Activated naive CD8-positive, alpha-beta T cell treated with anti-CD3 and anti-CD28 coated beads, Interleukin-2, amount 50 U/mL, for 24 hours (primary cell): ENCODE data around the gene RAX.

Experiments used
- ATAC-seq: fragments of 150-1000 bp; cut with Tn5 transposase; one replicate; pipeline ENCODE4 v1.10.0; 2021
- DNase-seq: peaks from one replicate; pipeline ENCODE4 v3.0.0; 2021
- H3K27ac Mint-ChIP-seq: one replicate; pipeline ENCODE4 v1.8.0; 2021; ENCODE audit warnings: mild to moderate bottlenecking, mixed read lengths
- H3K27me3 Mint-ChIP-seq: one replicate; pipeline ENCODE4 v1.8.0; 2021; ENCODE audit warnings: mixed read lengths
- H3K36me3 Mint-ChIP-seq: one replicate; pipeline ENCODE4 v1.8.0; 2021; ENCODE audit warnings: low read depth, mixed read lengths
- H3K4me1 Mint-ChIP-seq: one replicate; pipeline ENCODE4 v1.8.0; 2021; ENCODE audit warnings: mixed read lengths
- H3K4me3 Mint-ChIP-seq: one replicate; pipeline ENCODE4 v1.8.0; 2021; ENCODE audit warnings: mild to moderate bottlenecking, moderate library complexity, mixed read lengths
- H3K9me3 Mint-ChIP-seq: one replicate; pipeline ENCODE4 v1.8.0; 2021; ENCODE audit warnings: mixed read lengths

The RAX gene

GRCh38 chr18:59242906-59243305 lies 30.3 kb downstream of the RAX start:
- Mint-ChIP-seq H3K36me3 (no peaks in the 10 kb centered on the region), H3K27me3 (peaks cover 34% of the 10 kb centered on the region), H3K9me3 (no peaks in the 10 kb centered on the region), H3K27ac (no peak overlapping the region), H3K4me1 (no peaks in the 10 kb centered on the region), H3K4me3 (no peak overlapping the region)
- DNase-seq, result no peak
- no peak for ATAC-seq

- Mint-ChIP-seq H3K4me3 (no peak overlapping the region), H3K27me3 (peaks cover 18% of the 10 kb centered on the region), H3K27ac (no peak overlapping the region), H3K4me1 (no peaks in the 10 kb centered on the region), H3K9me3 (no peaks in the 10 kb centered on the region), H3K36me3 (no peaks in the 10 kb centered on the region)
- DNase-seq (no peak), ATAC-seq (no peak)
Observed at GRCh38 chr18:59239642-59240041, 33.6 kb downstream of the RAX start.

- Mint-ChIP-seq H3K27ac (no peak overlapping the region), H3K9me3 (no peaks in the 10 kb centered on the region), H3K36me3 (no peaks in the 10 kb centered on the region), H3K4me3 (no peak overlapping the region), H3K4me1 (no peaks in the 10 kb centered on the region), H3K27me3 (peaks cover 9% of the 10 kb centered on the region)
- ATAC-seq (no peak), DNase-seq (no peak)
Observed at GRCh38 chr18:59238385-59238784, 34.9 kb downstream of the RAX start.

GRCh38 chr18:59233017-59233410 lies 40.2 kb downstream of the RAX start:
- DNase-seq (no peak), ATAC-seq (no peak)
- Mint-ChIP-seq H3K4me1 (no peaks in the 10 kb centered on the region), H3K4me3 (no peak overlapping the region), H3K27me3 (peaks cover 27% of the 10 kb centered on the region), H3K27ac (no peak overlapping the region), H3K9me3 (no peaks in the 10 kb centered on the region), H3K36me3 (no peaks in the 10 kb centered on the region)

- no peaks in the 10 kb centered on the region for H3K36me3 Mint-ChIP-seq
- no peak overlapping the region for H3K27ac Mint-ChIP-seq
- H3K9me3 Mint-ChIP-seq, result no peaks in the 10 kb centered on the region
- peaks cover 26% of the 10 kb centered on the region for H3K27me3 Mint-ChIP-seq
- no peaks in the 10 kb centered on the region for H3K4me1 Mint-ChIP-seq
- no peak overlapping the region for H3K4me3 Mint-ChIP-seq
- ATAC-seq, result no peak
- DNase-seq, result no peak
Observed at GRCh38 chr18:59232309-59233016, 40.8 kb downstream of the RAX start.

GRCh38 chr18:59231877-59232276 lies 41.4 kb downstream of the RAX start:
- Mint-ChIP-seq H3K4me1 (no peaks in the 10 kb centered on the region), H3K27me3 (peaks cover 27% of the 10 kb centered on the region), H3K27ac (no peak overlapping the region), H3K4me3 (no peak overlapping the region), H3K36me3 (no peaks in the 10 kb centered on the region), H3K9me3 (no peaks in the 10 kb centered on the region)
- ATAC-seq, result no peak
- no peak for DNase-seq

GRCh38 chr18:59231114-59231513 lies 42.1 kb downstream of the RAX start:
- ATAC-seq (no peak), DNase-seq (no peak)
- H3K27me3 Mint-ChIP-seq, result peaks cover 31% of the 10 kb centered on the region
- no peaks in the 10 kb centered on the region for H3K36me3 Mint-ChIP-seq
- no peaks in the 10 kb centered on the region for H3K4me1 Mint-ChIP-seq
- no peak overlapping the region for H3K27ac Mint-ChIP-seq
- no peaks in the 10 kb centered on the region for H3K9me3 Mint-ChIP-seq
- H3K4me3 Mint-ChIP-seq, result no peak overlapping the region

- ATAC-seq, result no peak
- Mint-ChIP-seq H3K27me3 (peaks cover 36% of the 10 kb centered on the region), H3K36me3 (no peaks in the 10 kb centered on the region), H3K27ac (no peak overlapping the region), H3K9me3 (no peaks in the 10 kb centered on the region), H3K4me1 (no peaks in the 10 kb centered on the region), H3K4me3 (no peak overlapping the region)
- no peak for DNase-seq
Observed at GRCh38 chr18:59229701-59230443, 43.4 kb downstream of the RAX start.

- DNase-seq, result no peak
- H3K36me3 Mint-ChIP-seq, result no peaks in the 10 kb centered on the region
- no peak overlapping the region for H3K4me3 Mint-ChIP-seq
- no peaks in the 10 kb centered on the region for H3K4me1 Mint-ChIP-seq
- H3K27me3 Mint-ChIP-seq, result peaks cover 36% of the 10 kb centered on the region
- no peak for ATAC-seq
- no peaks in the 10 kb centered on the region for H3K9me3 Mint-ChIP-seq
- H3K27ac Mint-ChIP-seq, result no peak overlapping the region
Observed at GRCh38 chr18:59229191-59229590, 44.1 kb downstream of the RAX start.

- H3K27ac Mint-ChIP-seq, result no peak overlapping the region
- H3K27me3 Mint-ChIP-seq, result peaks cover 40% of the 10 kb centered on the region
- no peak for ATAC-seq
- no peaks in the 10 kb centered on the region for H3K9me3 Mint-ChIP-seq
- no peak overlapping the region for H3K4me3 Mint-ChIP-seq
- H3K36me3 Mint-ChIP-seq, result no peaks in the 10 kb centered on the region
- no peaks in the 10 kb centered on the region for H3K4me1 Mint-ChIP-seq
- no peak for DNase-seq
Observed at GRCh38 chr18:59228351-59228750, 44.9 kb downstream of the RAX start.

GRCh38 chr18:59222341-59222740 lies 50.9 kb downstream of the RAX start:
- peaks cover 68% of the 10 kb centered on the region for H3K27me3 Mint-ChIP-seq
- peaks cover 6% of the 10 kb centered on the region for H3K4me1 Mint-ChIP-seq
- no peaks in the 10 kb centered on the region for H3K36me3 Mint-ChIP-seq
- no peak overlapping the region for H3K4me3 Mint-ChIP-seq
- H3K9me3 Mint-ChIP-seq, result no peaks in the 10 kb centered on the region
- no peak for DNase-seq
- no peak for ATAC-seq
- no peak overlapping the region for H3K27ac Mint-ChIP-seq

GRCh38 chr18:59220784-59221765 lies 52.2 kb downstream of the RAX start:
- peaks cover 67% of the 10 kb centered on the region for H3K27me3 Mint-ChIP-seq

GRCh38 chr18:59220164-59220783 lies 53.0 kb downstream of the RAX start:
- DNase-seq (no peak), ATAC-seq (no peak)
- Mint-ChIP-seq H3K27me3 (peaks cover 68% of the 10 kb centered on the region), H3K9me3 (no peaks in the 10 kb centered on the region), H3K27ac (no peak overlapping the region), H3K4me3 (no peak overlapping the region), H3K4me1 (peaks cover 6% of the 10 kb centered on the region), H3K36me3 (no peaks in the 10 kb centered on the region)

More at GRCh38 chr18:59220784-59221765, 52.2 kb downstream of the RAX start:
- DNase-seq (no peak), ATAC-seq (no peak)
- H3K4me3 Mint-ChIP-seq, result no peak overlapping the region
- no peaks in the 10 kb centered on the region for H3K36me3 Mint-ChIP-seq
- peaks cover 6% of the 10 kb centered on the region for H3K4me1 Mint-ChIP-seq
- no peaks in the 10 kb centered on the region for H3K9me3 Mint-ChIP-seq
- no peak overlapping the region for H3K27ac Mint-ChIP-seq

GRCh38 chr18:59219672-59220163 lies 53.5 kb downstream of the RAX start, which contains the start of gene GRP:
GRP (plus strand) TSS chr18:59220158; CDS start chr18:59220266, 108 bp downstream.
- H3K36me3 Mint-ChIP-seq, result no peaks in the 10 kb centered on the region
- peaks cover 6% of the 10 kb centered on the region for H3K4me1 Mint-ChIP-seq
- peaks cover 69% of the 10 kb centered on the region for H3K27me3 Mint-ChIP-seq
- ATAC-seq (no peak), DNase-seq (no peak)
- H3K4me3 Mint-ChIP-seq, result no peak within 1 kb of the TSS
- no peaks in the 10 kb centered on the region for H3K9me3 Mint-ChIP-seq
- H3K27ac Mint-ChIP-seq, result no peak within 1 kb of the TSS
